Activated CD8-positive, alpha-beta memory T cell treated with anti-CD3 and anti-CD28 coated beads for 48 hours (primary cell): ENCODE results near the gene CACNB4.
"Not testable (repeated sequence)": the region's sequence is repeated elsewhere in the genome, so short reads cannot be mapped to it uniquely, and the experiment has no call there.

Source experiments
- DNase-seq, 3 experiments: peaks; one replicate each; pipeline ENCODE4 v3.0.0-alpha.2; 2020; ENCODE audit warnings: low read depth in 2 of 3, low spot score in 2 of 3

The CACNB4 gene

GRCh38 chr2:152098496-152099366 is at the start of gene CACNB4:
CACNB4 (minus strand) TSS chr2:152099044.
- no peak for DNase-seq

GRCh38 chr2:152134488-152135280 is 35.8 kb upstream of the CACNB4 start:
- peak in 1 of 3 experiments; percentile 7 for DNase-seq

- no peak for DNase-seq
Measured at GRCh38 chr2:152132306-152132705, 33.5 kb upstream of the CACNB4 start.

- no peak for DNase-seq
Measured at GRCh38 chr2:152127628-152128027, 28.8 kb upstream of the CACNB4 start.

- DNase-seq: no peak
Measured at GRCh38 chr2:152126664-152127063, 27.8 kb upstream of the CACNB4 start.

GRCh38 chr2:152122161-152122560 is 23.3 kb upstream of the CACNB4 start:
- DNase-seq: no peak

- DNase-seq: no peak
Measured at GRCh38 chr2:152120430-152120829, 21.6 kb upstream of the CACNB4 start.

GRCh38 chr2:152115952-152116351 is 17.1 kb upstream of the CACNB4 start:
- DNase-seq: no peak

- DNase-seq: no peak
Measured at GRCh38 chr2:152114366-152114765, 15.5 kb upstream of the CACNB4 start.

- DNase-seq: not testable (repeated sequence)
Measured at GRCh38 chr2:152107140-152107539, 8.3 kb upstream of the CACNB4 start.

GRCh38 chr2:152106464-152106863 is 7.6 kb upstream of the CACNB4 start:
- no peak for DNase-seq

- DNase-seq: no peak
Measured at GRCh38 chr2:152103271-152103670, 4.4 kb upstream of the CACNB4 start.

GRCh38 chr2:152100961-152101360 is 2.1 kb upstream of the CACNB4 start:
- no peak for DNase-seq

- no peak for DNase-seq
Measured at GRCh38 chr2:152099367-152100050, 665 bp upstream of the CACNB4 start.

- no peak for DNase-seq
Measured at GRCh38 chr2:152097801-152098495, 896 bp downstream of the CACNB4 start.

GRCh38 chr2:152097290-152097800 is 1.5 kb downstream of the CACNB4 start:
- DNase-seq: no peak

GRCh38 chr2:152095146-152095545 is 3.7 kb downstream of the CACNB4 start:
- no peak for DNase-seq

GRCh38 chr2:152094014-152094413 is 4.8 kb downstream of the CACNB4 start:
- no peak for DNase-seq

- DNase-seq: no peak
Measured at GRCh38 chr2:152093464-152093863, 5.4 kb downstream of the CACNB4 start.

GRCh38 chr2:152092095-152092494 is 6.7 kb downstream of the CACNB4 start:
- no peak for DNase-seq

- DNase-seq: not testable (repeated sequence)
Measured at GRCh38 chr2:152090726-152091125, 8.1 kb downstream of the CACNB4 start.
